Uterus (tissue), 2 donors: ENCODE data around the gene ATXN7L1.

Experiments used
- CTCF ChIP-seq, 4 experiments: fragments of 200-600 bp in 2 of 4; fragments of 450-650 bp in 2 of 4; sonication (generic) in 2 of 4; IDR thresholded peaks; one replicate each; pipeline ENCODE4 v1.5.1; 2016 to 2019; ENCODE audit warnings: antibody characterized with exemption in 4 of 4, mild to moderate bottlenecking in 2 of 4, moderate library complexity in 1 of 4
- POLR2A ChIP-seq, 2 donors: fragments of 450-650 bp; IDR thresholded peaks; one replicate each; pipeline ENCODE4 v1.6.1; 2016; ENCODE audit warnings: antibody characterized with exemption in 2 of 2, mild to moderate bottlenecking in 1 of 2, moderate library complexity in 1 of 2

- TF ChIP-seq CTCF (IDR thresholded peaks at IDR 0.05) (no peak), POLR2A (IDR thresholded peaks at IDR 0.05) (no peak)
These were observed 27.7 kb upstream of the ATXN7L1 start for GRCh38 chr7:105904064-105904463.
